ENCODE measurements around the gene PLAA. TPM values are rescaled to one million over a fixed set of nuclear protein-coding genes. Genes with fewer than 3 reads are reported as not detected.
"Not testable (repeated sequence)": the region's sequence is repeated elsewhere in the genome, so short reads cannot be mapped to it uniquely, and the experiment has no call there.

Gene PLAA
- total RNA-seq, 2 experiments from 2014 or later, result 30.1 to 34.1 TPM

DNA sequence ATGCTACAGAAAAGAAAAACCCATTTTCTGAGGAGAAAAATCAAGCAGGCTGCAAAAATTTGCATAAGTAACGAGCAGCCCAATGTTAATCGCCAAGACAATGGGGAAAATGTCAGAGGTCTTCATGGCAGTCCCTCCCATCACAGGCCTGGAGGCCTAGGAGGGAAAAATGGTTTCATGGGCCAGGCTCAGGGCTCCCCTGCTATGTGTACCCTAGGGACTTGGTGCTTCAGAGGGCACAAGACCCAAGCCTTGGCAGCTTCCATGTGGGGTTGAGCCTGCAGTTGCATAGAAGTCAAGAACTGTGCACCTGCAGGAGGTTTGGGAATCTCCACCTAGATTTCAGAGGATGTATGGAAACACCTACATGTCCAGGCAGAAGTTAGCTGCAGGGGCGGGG lies 64.9 kb downstream of the PLAA start:
- Mint-ChIP-seq H3K36me3 (ENCODE audit: low read depth) (peaks cover 97% of the 10 kb centered on the region), H3K4me1 (ENCODE audit: low read depth) (no peaks in the 10 kb centered on the region), H3K4me3 (no peak overlapping the region), H3K27me3 (no peaks in the 10 kb centered on the region), H3K9me3 (peaks cover 6% of the 10 kb centered on the region), H3K27ac (no peak overlapping the region)
- Histone ChIP-seq H3K9me3 (ENCODE audit: control insufficient read depth in 1 of 2, insufficient read depth in 1 of 2, low read length in 2 of 2) (peaks cover 7 to 13% of the 10 kb centered on the region in 2 experiments), H3K4me3 (ENCODE audit: low read length) (no peak overlapping the region), H3K36me3 (ENCODE audit: insufficient read depth, low read length) (peaks cover 47% of the 10 kb centered on the region), H3K4me1 (ENCODE audit: insufficient read depth, low read length) (no peaks in the 10 kb centered on the region), H3K27ac (ENCODE audit: low read depth in 1 of 2, low read length in 2 of 2) (no peak overlapping the region), H3K27me3 (ENCODE audit: control insufficient read depth in 1 of 2, insufficient read depth in 2 of 2, low read length in 2 of 2) (no peaks in the 10 kb centered on the region)
- TF ChIP-seq, protein P1, sequence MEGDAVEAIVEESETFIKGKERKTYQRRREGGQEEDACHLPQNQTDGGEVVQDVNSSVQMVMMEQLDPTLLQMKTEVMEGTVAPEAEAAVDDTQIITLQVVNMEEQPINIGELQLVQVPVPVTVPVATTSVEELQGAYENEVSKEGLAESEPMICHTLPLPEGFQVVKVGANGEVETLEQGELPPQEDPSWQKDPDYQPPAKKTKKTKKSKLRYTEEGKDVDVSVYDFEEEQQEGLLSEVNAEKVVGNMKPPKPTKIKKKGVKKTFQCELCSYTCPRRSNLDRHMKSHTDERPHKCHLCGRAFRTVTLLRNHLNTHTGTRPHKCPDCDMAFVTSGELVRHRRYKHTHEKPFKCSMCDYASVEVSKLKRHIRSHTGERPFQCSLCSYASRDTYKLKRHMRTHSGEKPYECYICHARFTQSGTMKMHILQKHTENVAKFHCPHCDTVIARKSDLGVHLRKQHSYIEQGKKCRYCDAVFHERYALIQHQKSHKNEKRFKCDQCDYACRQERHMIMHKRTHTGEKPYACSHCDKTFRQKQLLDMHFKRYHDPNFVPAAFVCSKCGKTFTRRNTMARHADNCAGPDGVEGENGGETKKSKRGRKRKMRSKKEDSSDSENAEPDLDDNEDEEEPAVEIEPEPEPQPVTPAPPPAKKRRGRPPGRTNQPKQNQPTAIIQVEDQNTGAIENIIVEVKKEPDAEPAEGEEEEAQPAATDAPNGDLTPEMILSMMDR (IDR thresholded peaks at IDR 0.05), result no peak
- POLR2A ChIA-PET, result no interaction called here
- no peak for DNase-seq
- no peak for ATAC-seq (ENCODE audit: poor library complexity)
- intact Hi-C loops (cut with DNase I, micrococcal nuclease), result no loop called here
- CTCF ChIA-PET, result no interaction called here

DNA sequence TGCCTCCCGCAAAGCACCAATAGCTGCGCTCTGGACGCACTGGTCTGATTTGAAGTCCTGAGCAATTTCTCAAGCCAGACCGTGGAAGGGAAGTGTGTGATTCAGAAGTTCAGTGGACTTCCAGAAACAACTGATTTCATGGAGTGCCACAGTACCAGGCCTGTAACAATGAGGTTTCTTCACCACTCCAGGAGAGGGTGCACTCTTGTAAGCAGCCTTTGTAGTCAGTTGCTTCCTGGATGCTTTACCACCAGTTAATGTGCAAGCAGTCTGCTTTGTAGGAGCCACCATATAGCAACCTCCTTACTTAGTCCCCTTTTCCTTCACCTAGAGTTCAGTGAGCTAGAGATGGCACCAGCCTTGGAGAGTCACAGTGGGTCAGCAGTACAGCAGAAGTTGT lies 66.8 kb downstream of the PLAA start:
- ATAC-seq (ENCODE audit: poor library complexity), result no peak
- H3K36me3 ChIP-seq (ENCODE audit: insufficient read depth, low read length), result peaks cover 41% of the 10 kb centered on the region
- H3K4me1 Mint-ChIP-seq (ENCODE audit: low read depth), result no peaks in the 10 kb centered on the region

GRCh38 chr9:26875155-26875554 lies 71.9 kb downstream of the PLAA start:
- DNase-seq; H3K27me3 Mint-ChIP-seq; H3K4me3 Mint-ChIP-seq; H3K27me3 ChIP-seq (ENCODE audit: control insufficient read depth in 1 of 2, insufficient read depth in 2 of 2, low read length in 2 of 2); H3K27ac Mint-ChIP-seq; H3K27ac ChIP-seq (ENCODE audit: low read depth in 1 of 2, low read length in 2 of 2); H3K4me1 ChIP-seq (ENCODE audit: insufficient read depth, low read length); CTCF ChIA-PET; intact Hi-C loops (cut with DNase I, micrococcal nuclease); POLR2A ChIA-PET; H3K4me1 Mint-ChIP-seq (ENCODE audit: low read depth); H3K36me3 ChIP-seq (ENCODE audit: insufficient read depth, low read length); H3K4me3 ChIP-seq (ENCODE audit: low read length); ATAC-seq (ENCODE audit: poor library complexity); H3K9me3 ChIP-seq (ENCODE audit: control insufficient read depth in 1 of 2, insufficient read depth in 1 of 2, low read length in 2 of 2); H3K9me3 Mint-ChIP-seq: not testable (repeated sequence)
- H3K36me3 Mint-ChIP-seq (ENCODE audit: low read depth), result peaks cover 59% of the 10 kb centered on the region

More for the DNA sequence above, 66.8 kb downstream of the PLAA start:
- Histone ChIP-seq H3K4me1 (ENCODE audit: insufficient read depth, low read length) (no peaks in the 10 kb centered on the region), H3K4me3 (ENCODE audit: low read length) (no peak overlapping the region), H3K9me3 (ENCODE audit: control insufficient read depth in 1 of 2, insufficient read depth in 1 of 2, low read length in 2 of 2) (peaks cover 7 to 13% of the 10 kb centered on the region in 2 experiments), H3K27me3 (ENCODE audit: control insufficient read depth in 1 of 2, insufficient read depth in 2 of 2, low read length in 2 of 2) (no peaks in the 10 kb centered on the region), H3K27ac (ENCODE audit: low read depth in 1 of 2, low read length in 2 of 2) (no peak overlapping the region)
- TF ChIP-seq, protein P1 (IDR thresholded peaks at IDR 0.05), result no peak
- Mint-ChIP-seq H3K27me3 (no peaks in the 10 kb centered on the region), H3K9me3 (peaks cover 6% of the 10 kb centered on the region), H3K4me3 (no peak overlapping the region), H3K36me3 (ENCODE audit: low read depth) (peaks cover 90% of the 10 kb centered on the region), H3K27ac (no peak overlapping the region)
- ChIA-PET POLR2A (no interaction called here), CTCF (no interaction called here)
- no peak for DNase-seq
- intact Hi-C loops (cut with DNase I, micrococcal nuclease), result no loop called here

DNA sequence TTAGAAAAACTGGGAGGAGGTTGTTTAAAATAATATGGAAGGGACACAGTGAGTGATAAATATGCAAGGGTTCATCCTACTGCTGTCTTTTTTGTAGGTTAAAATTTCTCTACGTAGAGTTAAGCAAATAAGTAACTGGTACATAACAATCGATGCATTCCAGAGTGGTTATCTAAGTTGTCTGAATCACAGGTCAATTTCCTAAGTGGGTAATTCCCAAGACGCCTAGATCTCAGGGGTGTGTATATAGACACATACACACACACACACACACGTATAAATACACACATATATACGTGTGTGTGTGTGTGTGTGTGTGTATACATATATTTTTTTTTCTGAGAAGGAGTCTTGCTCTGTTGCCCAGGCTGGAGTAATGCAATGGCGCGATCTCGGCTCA lies 76.8 kb downstream of the PLAA start:
- Mint-ChIP-seq H3K4me3 (no peak overlapping the region), H3K27me3 (no peaks in the 10 kb centered on the region), H3K27ac (no peak overlapping the region), H3K4me1 (ENCODE audit: low read depth) (peaks cover 6% of the 10 kb centered on the region), H3K9me3 (no peaks in the 10 kb centered on the region), H3K36me3 (ENCODE audit: low read depth) (peaks cover 38% of the 10 kb centered on the region)
- intact Hi-C loops (cut with DNase I, micrococcal nuclease), result no loop called here
- Histone ChIP-seq H3K4me1 (ENCODE audit: insufficient read depth, low read length) (no peaks in the 10 kb centered on the region), H3K36me3 (ENCODE audit: insufficient read depth, low read length) (peaks cover 3% of the 10 kb centered on the region), H3K4me3 (ENCODE audit: low read length) (no peak overlapping the region), H3K27me3 (ENCODE audit: control insufficient read depth in 1 of 2, insufficient read depth in 2 of 2, low read length in 2 of 2) (no peaks in the 10 kb centered on the region), H3K9me3 (ENCODE audit: control insufficient read depth in 1 of 2, insufficient read depth in 1 of 2, low read length in 2 of 2) (no peaks in the 10 kb centered on the region), H3K27ac (ENCODE audit: low read depth in 1 of 2, low read length in 2 of 2) (no peak overlapping the region)
- ChIA-PET POLR2A (no interaction called here), CTCF (interaction anchor here (0.7 kb wide), 1 partner anchor 103 kb away, joined by 3 read pairs; no protein-coding TSS in a partner anchor)
- ATAC-seq (ENCODE audit: poor library complexity) (no peak), DNase-seq (no peak)
- TF ChIP-seq, protein P1 (IDR thresholded peaks at IDR 0.05), result no peak
